Activated CD4-positive, alpha-beta T cell treated with anti-CD3 and anti-CD28 coated beads, Interleukin-2, amount 50 U/mL, for 4 hours (primary cell): ENCODE data around the gene POU2F2.
A peak's percentile ranks its signal among the peaks of the same experiment; 100 is the strongest.
"Not testable (repeated sequence)": the region's sequence is repeated elsewhere in the genome, so short reads cannot be mapped to it uniquely, and the experiment has no call there.

Source experiments
- DNase-seq, 2 experiments: peaks; one replicate each; pipeline ENCODE4 v3.0.0-alpha.2; 2020

Gene POU2F2

DNA sequence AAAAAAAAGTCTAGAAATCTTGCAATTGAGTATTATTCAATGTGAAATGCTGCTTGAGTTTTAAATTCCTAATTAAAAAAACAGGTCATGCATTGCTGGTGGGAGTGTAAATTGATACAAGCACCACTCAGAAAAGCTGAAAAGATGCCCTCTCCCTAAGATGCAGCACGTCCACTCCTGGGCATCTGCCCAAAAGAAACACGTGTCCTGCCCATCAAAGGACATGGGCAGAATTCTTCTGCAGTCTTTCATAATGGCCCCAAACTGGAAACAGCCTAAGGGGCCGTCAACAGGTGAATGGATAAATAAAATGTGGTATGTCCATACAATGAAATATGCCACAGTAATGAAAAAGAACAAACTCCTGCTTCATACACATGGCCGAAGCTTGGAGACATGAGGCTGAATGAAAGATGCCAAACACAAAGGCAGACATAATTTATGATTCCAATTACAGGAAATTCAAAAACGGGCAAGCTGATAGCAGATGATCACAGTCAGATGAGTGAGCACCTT is 7.8 kb downstream of the POU2F2 start:
- no peak for DNase-seq

DNA sequence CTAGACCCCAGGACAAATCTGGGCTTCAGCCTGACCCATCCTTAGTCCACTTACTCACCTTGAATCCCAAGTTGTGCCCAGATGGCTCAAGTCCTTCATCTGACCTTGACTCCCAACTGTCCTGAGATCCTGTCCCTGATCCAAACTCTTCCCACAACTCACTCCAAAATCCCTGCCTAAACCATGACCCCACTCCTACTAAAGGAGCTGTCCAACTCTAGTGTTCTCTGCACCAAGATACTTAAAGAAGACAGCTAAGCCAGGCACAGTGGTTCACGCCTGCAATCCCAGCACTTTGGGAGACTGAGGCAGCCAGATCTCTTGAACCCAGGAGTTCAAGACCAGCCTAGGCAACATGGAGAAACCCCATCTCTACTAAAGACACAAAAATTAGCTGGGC is 8.5 kb downstream of the POU2F2 start:
- DNase-seq = no peak

DNA sequence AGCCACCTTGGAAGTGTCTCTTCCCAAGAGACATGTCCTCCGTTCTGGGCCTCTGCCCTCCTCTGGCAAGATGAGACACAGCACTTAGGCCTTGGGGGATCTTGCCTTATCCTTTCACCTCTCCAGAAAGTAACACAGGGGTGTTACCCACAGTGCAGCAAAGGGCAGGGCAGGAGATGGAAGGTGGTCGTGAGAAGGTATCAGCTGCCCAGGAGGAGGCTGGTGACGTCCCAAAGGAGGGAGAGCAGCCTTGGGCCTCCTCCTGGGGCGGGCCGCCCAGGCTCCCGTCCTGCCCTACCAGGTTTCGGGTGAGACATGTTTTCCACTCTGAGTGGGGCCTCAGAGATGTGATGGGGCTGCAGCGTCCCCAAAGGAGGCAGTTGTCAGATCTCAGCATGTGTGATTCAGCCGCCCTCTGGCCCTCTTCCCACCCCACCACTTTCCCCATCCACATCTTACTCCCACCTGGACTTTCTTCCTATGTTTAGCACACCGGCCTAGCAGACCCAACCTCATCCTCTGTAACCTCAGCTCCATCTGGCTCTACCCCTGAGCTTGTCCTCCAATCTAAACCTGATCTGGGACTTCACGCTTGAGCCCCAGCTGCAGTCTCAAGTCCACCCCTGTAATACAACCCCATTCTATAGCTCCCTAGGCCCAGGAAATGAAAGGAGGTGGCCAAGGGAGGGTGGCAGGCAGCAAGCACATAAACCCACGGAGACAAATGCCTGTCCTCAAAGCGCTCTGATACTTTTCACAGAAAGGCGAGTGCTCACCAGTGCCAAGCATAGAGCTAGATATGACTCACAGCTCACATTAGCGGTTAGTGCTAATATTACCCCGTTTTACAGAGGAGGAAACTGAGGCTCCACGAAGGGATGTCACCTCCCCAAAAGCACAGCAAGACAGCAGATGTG is 9.3 kb downstream of the POU2F2 start:
- DNase-seq = peak; percentile 66 to 68

DNA sequence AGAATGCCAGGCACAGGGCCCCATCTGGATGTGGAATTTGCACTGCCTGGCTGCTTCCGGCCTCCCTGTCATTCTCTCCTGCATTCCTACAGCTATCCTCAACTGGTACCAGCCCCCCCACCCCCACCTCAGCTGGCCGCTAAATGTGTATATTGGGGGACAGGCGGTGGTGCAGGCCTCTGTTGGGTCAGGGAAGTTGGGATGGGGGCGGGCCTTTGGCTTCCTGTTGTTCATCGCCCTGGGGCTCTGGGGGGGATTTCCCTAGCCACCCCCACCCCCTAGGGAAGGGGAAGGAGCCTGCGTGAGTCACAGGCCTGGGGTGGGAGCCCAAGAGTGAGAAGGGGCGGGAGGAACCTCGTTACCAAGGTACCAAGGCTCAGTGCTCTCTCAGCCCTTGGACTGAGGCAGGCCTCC is 10.6 kb downstream of the POU2F2 start:
- DNase-seq = peak; percentile 81 to 87

DNA sequence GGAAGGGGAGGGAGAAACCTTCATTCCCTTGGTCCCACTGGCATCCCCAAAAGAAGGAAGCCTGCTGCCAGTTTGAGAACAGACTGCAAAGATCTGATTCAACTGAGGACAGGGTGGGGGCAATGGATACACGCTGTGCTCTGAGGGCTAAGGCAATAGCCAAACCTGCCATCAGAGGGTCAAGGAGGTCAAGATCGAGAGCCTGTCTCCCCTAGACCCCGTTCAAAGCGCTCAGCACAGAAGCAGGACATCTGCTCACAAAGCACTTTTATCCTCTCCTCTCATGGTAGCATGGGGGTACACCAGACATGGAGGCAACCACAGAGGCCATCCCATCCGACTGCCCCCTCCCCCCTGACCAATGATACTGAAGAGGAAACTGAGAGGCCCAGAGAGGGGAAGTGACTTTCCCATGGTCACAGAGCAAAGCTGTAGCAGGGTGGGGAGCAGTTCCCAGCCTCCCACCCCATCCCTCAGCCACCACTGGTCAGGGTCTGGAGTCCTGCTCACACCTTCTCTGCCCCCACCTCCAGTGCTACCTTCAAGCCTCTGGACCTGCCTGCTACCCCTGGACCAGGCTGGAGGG is 11.1 kb downstream of the POU2F2 start:
- no peak for DNase-seq

DNA sequence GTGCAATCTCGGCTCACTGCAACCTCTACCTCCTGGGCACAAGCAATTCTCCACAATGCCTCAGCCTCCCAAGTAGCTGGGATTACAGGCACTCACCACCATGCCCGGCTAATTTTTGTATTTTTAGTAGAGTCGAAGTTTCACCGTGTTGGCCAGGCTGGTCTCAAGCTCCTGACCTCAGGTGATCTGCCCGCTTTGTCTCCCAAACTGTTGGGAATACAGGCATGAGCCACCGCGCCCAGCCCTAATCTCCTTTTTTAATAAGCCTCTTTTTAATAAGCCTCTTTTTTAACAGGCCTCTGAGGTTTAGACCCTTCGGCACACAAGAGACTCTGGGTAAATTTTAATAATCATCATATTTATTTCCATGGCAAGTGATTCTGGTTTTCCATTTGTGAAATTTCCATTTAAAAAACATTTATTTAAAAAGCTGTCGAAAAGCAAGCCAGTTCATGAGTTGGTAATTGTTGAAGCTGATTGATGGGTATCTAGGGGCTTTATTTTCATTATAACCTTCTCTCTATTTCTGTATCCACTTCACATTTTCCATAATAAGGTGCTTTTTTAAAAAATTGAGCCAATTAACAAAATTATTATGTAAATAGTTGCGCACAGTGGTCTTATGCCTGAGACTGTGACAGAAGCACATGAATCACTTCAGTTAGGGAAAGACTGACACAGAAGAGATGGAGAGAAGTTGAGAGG is 11.8 kb downstream of the POU2F2 start:
- no peak for DNase-seq

DNA sequence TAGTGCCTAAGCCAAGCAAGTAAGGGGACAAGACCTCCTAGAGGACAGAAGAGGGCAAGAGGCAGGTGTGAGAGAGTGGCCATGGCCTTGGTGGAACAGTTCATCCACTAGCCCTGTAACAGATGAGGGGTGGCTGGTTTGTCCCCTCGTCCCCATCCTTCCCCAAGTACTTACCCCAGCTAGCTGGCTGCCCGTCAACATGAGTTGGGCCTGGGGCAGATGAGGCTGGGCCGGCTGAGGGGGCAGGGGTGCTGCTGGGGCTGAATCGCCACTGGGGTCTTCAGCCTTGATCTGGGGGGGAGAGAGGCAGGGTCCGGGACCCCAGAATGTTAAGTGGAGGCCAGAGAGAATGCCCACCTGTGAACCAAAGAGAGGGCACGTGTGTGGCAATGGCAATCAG is 15.2 kb downstream of the POU2F2 start:
- no peak for DNase-seq

DNA sequence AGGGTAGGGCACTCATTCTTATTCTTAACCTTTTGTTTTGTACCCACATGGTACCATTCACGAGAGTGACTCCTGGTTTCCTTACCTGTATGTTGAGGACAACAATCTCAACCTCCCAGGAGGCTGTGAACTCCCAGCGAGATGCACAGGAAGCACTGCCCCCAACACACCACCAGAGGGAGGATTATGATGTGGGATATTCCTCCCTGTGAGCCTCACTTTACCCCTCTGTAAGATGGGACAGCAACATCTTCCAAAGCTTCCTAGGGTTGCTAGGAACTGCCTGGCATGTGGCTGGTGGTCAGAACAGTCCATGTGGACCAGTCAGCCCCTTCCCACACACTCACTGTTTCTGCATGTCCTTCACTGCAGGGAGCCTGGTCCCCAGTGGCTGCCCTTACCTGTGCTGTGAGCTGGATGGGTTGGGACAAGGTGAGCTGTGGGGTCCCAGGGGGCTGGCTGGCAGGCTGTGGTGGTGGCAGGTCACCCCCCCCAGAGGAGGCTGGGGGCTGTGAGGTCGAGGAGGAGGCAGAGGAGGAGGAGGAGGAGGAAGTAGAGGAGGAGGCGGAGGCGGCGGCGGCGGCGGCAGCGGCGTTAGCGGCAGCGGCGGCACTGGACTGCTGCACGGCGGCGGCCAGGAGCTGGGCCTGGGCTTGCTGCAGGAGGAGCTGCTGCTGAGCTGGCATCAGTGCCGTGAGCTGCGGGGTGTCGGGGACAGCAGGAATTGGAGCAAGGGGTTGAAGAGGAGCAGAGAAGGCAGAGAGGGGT is 15.8 kb downstream of the POU2F2 start:
- DNase-seq = no peak

DNA sequence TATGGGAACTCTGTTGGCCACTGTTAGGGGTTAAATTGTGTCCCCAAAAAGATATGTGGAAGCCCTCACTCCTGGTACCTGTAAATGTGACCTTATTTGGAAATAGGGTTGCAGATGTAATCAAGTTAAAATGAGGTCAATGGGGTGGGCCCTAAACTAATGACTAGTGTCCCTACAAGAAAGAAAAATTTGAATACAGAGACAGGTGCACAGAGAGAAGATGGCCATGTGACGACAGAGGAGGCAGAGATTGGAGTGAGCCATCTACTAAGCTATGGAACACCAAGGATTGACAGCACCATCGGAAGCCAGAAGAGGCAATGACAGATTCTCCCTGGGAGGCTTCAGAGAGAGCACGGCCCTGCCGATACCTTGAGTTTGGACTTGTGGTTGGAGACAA is 16.5 kb downstream of the POU2F2 start:
- no peak for DNase-seq

DNA sequence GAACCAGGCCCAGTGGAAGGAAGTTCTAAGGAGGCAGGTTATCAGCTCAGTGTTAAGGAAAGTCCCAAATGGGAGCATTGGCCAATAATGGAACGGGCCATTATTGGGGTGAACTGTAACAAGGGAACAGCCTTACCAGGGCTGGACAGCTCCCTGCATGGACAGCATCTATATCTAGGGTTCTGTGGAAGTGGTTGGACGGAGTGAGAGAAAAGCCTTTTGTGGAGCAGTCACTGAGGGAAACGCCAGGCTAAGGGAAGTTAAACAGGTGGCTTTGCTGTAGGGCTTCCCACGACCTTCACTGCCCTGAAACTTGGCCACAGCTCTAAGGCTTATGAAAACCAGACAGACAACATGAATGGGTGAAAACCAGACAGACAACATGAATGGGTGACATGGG is 17.0 kb downstream of the POU2F2 start:
- DNase-seq = no peak

DNA sequence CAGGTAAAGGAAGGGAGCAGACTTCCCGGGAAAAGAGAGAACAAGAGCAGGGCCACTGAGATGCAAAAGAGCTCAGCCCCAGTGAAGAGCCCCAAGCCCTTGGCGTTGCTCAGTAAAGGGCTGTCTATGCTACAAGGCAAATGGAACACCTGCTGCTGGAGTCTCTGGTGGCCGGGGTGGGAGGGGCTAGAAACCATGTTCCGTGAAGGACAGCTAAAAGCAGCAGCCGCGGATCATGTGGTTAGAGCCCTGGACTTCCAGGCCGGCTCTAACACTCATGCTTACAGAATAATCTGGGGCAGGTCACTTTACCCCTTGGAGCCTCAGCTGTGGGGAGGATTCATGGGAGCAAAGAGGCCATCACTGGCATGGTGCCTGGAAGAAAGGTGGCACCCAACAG is 17.8 kb downstream of the POU2F2 start:
- no peak for DNase-seq

DNA sequence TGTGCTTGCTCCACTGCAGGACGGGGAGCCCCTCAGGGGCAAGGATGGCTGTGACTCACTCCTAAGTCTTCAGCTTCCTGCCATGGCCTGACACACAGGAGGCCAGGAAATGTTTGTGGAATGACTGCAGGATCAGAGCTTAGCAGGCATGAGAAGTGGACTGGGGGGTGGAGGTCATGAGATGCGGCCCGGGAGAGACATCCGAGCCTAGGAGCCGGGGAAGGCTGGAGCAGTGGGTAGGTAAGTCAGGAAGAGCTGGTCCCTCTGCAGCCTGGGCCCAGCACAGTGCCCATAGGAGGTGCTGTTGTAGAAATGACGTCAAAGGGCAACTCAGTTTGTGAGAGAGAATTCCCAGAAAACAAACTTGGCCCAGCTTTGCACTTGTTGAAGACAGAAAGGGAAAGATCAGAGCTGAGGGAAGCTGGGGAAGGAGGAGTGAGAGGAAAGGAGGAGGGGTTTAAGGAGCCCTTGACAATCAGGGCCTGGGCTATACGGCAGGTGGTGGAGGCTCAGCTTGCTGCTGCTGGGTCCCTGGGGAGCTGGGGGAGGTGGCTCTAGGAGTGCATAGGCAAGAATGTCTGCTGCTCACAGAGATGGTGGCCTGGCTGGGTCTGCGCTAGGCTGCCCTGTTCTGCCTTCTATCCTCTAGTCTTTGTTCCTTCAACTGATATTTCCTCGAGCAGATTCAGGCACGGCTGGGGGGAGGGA is 18.5 kb downstream of the POU2F2 start:
- DNase-seq = no peak

DNA sequence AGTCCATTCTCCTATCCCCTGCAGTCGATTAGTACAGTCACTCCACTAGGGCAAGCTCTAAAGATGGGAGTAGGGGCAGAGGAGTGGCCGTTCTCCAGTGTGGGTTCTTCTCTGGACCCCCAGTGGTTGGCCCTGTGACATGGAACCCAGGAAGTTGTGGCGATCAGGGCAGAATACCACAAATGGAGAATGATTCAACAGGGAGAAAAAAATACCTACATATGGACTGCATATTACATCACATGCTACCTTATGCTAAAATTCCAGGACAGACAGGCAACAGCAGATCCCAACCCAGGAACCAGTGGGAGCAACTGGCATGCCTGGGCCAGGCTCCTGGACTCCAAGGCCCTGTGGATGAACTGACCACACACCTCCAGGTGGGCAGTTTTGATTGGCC is 20.4 kb downstream of the POU2F2 start:
- no peak for DNase-seq

DNA sequence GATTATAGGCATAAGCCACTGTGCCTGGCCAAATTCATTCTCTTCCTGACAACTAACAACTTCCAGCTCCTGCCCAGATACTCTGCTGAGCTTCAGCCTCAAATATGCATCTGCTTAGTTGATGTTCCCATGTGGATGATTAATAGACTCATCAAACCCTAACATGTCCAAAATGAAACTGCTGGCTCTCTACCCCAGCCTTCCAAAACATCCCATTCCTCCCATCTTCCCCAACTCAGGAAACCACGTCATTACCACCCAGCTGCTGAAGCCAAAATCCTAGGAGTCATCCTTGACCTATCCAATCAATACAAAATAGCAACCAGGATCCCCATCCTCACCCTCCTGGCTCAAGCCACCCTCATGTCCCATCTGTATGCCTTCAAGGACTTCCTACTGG is 20.9 kb downstream of the POU2F2 start:
- no peak for DNase-seq

DNA sequence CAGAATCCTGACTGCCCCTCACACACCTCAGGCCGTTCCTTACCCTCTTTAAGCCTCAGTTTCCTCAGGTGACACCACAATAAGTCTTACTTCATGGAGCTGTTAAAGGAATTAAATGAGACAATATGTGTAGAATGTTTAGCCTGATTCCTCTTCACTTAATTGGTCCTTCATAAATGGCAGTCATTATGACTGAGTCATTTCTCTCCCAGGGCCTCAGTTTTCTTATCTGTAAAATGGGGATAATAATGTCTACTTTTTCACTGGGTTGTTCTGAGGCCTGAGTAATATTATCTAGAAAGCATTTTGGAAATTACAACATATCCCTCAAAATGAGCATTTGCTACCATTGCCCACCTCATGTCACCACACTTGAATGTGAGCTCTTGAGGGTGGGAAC is 21.6 kb downstream of the POU2F2 start:
- no peak for DNase-seq

DNA sequence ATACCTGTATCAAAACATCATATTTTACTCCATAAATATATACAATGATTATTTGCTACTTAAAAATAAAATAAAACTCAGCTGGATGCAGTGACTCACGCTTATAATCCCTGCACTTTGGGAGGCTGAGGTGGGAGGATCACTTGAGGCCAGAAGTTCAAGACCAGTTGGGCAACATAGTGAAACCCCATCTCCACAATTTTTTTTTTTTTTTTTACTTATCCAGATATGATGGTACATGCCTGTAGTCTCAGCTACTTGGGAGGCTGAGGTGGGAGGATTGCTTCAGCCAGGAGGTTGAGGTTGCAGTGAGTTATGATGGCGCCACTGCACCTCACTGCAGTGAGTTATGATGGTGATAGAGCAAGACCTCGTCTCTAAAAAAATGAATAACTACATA is 22.4 kb downstream of the POU2F2 start:
- DNase-seq = no peak

DNA sequence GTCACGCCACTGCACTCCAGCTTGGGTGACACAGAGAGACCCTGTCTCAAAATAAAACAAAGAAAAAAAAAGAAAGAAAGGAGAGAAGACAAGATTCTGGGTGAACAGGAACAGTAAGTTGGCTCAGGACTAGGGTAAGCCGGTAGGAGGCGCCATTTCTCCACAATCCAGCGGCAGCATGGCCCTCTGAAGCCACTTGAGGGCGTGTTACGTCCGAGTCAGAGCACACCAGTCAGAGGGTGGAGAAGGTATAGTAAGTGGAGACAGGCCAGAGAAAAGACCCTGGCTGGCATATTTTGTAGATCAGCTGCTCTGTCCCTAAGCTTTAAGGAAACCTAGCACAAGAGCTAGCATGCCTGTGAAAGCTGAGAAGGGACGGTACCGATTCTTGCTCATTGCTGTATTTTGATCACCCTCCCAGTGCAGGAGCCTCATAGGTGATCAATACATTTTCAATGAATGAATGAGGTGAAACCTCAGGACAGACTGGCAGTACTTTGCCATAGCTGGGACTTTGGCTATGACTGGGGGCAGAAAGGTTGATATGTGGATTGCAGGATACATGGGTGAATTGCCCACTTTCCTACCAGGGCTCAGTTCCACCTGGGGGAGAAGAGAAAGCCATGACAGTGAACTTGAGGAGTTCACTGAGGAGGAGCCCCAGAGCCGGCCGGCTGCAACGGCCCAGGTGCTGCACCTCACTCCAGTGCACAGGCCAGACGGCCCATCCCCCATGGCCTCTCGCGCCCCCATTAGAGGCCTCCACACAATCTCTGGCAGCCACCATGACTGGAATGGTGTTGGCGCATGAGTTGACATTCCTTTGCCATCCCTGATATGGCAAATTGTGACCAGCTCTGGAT is 23.5 kb downstream of the POU2F2 start:
- peak; percentile 90 for DNase-seq

DNA sequence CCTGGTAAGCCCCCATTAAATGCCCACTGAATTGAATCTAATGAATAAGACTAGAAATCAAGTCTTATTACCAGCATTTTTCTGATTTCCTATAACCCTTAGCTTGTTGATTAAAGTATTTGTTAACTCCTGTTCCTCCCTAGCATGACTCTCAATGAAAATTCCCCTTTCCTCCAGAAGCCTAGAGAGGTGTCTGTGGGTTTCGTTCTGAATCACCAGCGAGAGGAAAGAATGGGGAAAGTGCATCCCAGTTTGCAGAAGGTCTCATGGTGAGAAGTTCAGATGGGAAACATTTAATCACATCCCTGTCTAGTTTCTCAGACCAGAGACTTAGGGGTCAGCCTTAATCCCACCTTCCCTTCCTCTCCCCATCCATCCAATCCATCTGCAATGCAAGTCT is 26.9 kb downstream of the POU2F2 start:
- DNase-seq = no peak

DNA sequence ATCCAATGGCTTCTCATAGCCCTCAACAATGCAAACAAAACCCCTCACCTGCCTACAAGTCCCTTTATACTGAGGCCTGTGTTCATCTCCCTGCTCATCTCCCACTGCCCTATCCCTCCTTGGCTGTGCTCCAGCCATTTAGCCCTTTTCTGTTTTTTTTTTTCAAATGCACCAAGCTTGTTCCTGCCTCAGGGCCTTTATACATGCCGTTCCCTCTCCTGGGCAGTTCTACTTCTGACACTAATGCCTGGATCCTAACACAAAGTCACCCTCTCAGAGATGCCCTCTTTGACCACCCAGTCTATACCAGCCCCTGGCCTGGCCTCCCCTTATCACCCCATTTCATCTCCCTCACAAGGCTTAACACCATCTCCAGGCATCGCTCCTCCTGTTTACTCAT is 29.4 kb downstream of the POU2F2 start:
- DNase-seq = no peak

DNA sequence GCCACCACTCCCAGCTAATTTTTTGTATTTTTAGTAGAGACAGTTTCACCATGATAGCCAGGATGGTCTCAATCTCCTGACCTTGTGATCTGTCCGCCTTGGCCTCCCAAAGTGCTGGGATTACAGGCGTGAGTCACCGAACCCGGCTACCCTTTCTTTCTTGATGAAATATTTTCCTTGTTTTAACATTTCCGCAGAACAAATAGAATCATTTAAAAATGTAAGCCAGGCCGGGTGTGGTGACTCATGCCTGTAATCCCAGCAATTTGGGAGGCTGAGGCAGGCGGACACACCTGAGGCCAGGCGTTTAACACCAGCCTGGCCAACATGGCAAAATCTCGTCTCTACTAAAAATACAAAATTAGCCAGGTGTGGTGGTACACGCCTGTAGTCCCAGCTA is 32.0 kb downstream of the POU2F2 start:
- not testable (repeated sequence) for DNase-seq

DNA sequence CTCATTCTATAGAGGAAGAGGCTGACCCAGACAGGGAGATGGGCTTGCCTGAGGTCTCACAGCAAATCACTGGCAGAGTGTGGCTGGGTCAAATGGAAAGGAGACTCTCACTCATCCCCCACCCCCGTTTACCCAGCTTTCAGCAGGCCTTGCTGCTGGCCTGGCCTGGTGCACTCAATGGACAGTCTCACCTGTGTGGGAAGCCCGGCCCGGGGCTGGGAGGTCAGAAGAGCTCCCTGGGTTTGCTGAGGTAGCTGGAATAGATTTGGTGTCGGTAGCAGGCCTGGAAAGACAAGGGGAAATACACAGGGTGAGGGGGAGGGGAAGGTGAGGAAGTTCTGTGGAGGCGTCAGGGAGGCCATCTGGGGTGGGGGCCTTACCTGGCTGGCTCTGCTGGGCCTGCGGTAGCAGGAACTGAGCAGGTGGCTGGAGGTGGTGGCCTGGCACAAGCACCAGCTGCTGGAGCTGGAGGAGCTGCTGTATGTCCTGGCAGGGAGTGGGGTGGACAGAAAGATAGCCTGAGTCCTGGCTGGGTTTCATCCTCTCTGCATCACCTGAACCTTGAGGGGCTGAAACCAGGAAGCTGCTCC is 32.8 kb downstream of the POU2F2 start:
- no peak for DNase-seq
